Uterus (tissue), 4 donors: ENCODE data around the gene SHISA5. TPM values are rescaled to one million over a fixed set of nuclear protein-coding genes. Genes with fewer than 3 reads are reported as not detected.
"Not testable (repeated sequence)": the region's sequence is repeated elsewhere in the genome, so short reads cannot be mapped to it uniquely, and the experiment has no call there.

Experiments used
- DNase-seq, 2 donors: peaks; one replicate each; pipeline ENCODE4 v3.0.0-alpha.2; 2019 to 2020
- H3K27ac ChIP-seq, 2 donors: fragments of 200-600 bp; sonication (generic); 1 replicate in 1 of 2; 2 replicates in 1 of 2; pipeline ENCODE4 v1.5.1; 2016 to 2018
- H3K27me3 ChIP-seq, 2 donors: fragments of 200-600 bp; sonication (generic); one replicate each; pipeline ENCODE4 v1.5.1; 2018 to 2019; ENCODE audit warnings: control low read depth in 1 of 2
- H3K36me3 ChIP-seq, 2 donors: fragments of 200-600 bp; sonication (generic); one replicate each; pipeline ENCODE4 v1.5.1; 2019; ENCODE audit warnings: control low read depth in 1 of 2
- H3K4me1 ChIP-seq, 2 donors: fragments of 200-600 bp; sonication (generic); one replicate each; pipeline ENCODE4 v1.5.1; 2018 to 2019; ENCODE audit warnings: control low read depth in 1 of 2
- H3K4me3 ChIP-seq, 2 donors: fragments of 200-600 bp; sonication (generic); 1 replicate in 1 of 2; 2 replicates in 1 of 2; pipeline ENCODE4 v1.5.1; 2018 to 2019; ENCODE audit warnings: mild to moderate bottlenecking in 1 of 2
- H3K9me3 ChIP-seq, 2 donors: fragments of 200-600 bp; sonication (generic); one replicate each; pipeline ENCODE4 v1.5.1; 2019; ENCODE audit warnings: control low read depth in 1 of 2
- CTCF ChIP-seq, 4 experiments: fragments of 200-600 bp in 2 of 4; fragments of 450-650 bp in 2 of 4; sonication (generic) in 2 of 4; IDR thresholded peaks; one replicate each; pipeline ENCODE4 v1.5.1; 2016 to 2019; ENCODE audit warnings: antibody characterized with exemption in 4 of 4, mild to moderate bottlenecking in 2 of 4, moderate library complexity in 1 of 4
- POLR2A ChIP-seq, 2 donors: fragments of 450-650 bp; IDR thresholded peaks; one replicate each; pipeline ENCODE4 v1.6.1; 2016; ENCODE audit warnings: antibody characterized with exemption in 2 of 2, mild to moderate bottlenecking in 1 of 2, moderate library complexity in 1 of 2
- intact Hi-C: fragments of 100-400 bp; cut with DNase I; formaldehyde crosslinking; loops from one replicate; pipeline ENCODE4 v1.15.1; 2023; ENCODE audit warnings: low total_unique reads
- total RNA-seq, 4 donors: library from RNA; depleted of rRNA in 3 of 4; stranded (reverse); fragments of >200 nt in 3 of 4; gene quantifications; one replicate each; pipeline versions ENCODE4 v1.1.0 to v1.2.4, GENCODE V29; 2014 to 2023
- donor health status: DM: yes; HTN: yes; CAD: no.

The SHISA5 gene
- total RNA-seq, 4 donors from 2014 or later: 52.4 to 210 (median 72.8) TPM

DNA sequence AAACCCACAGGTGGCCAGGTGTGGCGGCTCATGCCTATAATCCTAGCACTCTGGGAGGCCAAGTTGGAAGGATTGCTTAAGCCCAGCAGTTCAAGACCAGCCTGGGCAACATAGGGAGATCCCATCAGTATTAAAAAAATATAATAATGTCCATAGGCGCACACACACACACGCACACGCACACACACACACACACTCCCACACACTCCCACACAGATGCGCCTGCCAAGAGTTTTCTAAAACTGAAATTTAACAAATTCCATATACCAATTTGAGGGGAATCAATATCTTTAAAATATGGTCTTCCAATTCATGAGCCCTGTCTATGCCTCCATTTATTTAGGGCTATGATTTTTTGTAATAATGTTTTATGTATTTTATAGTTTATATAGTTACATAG lies 17.0 kb downstream of the SHISA5 start:
- H3K4me3 ChIP-seq: no peak overlapping the region
- H3K4me1 ChIP-seq: no peaks in the 10 kb centered on the region
- no peak for DNase-seq
- no peak overlapping the region for H3K27ac ChIP-seq
- no peaks in the 10 kb centered on the region for H3K9me3 ChIP-seq
- intact Hi-C loops: no loop called here
- no peaks in the 10 kb centered on the region for H3K36me3 ChIP-seq
- no peaks in the 10 kb centered on the region for H3K27me3 ChIP-seq
- TF ChIP-seq POLR2A (IDR thresholded peaks at IDR 0.05): no peak
- TF ChIP-seq CTCF (IDR thresholded peaks at IDR 0.05): no peak

DNA sequence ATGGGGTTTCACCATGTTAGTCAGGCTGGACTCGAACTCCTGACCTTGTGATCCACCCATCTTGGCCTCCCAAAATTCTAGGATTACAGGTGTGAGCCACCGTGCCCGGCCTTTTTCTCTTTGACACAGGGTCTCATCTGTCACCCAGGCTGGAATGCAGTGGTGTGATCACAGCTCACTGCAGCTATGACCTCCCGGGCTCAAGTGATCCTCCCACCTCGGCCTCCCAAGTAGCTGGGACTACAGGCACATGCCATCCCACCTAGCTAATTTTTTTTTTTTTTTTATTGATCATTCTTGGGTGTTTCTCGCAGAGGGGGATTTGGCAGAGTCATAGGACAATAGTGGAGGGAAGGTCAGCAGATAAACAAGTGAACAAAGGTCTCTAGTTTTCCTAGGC lies 21.2 kb downstream of the SHISA5 start:
- H3K27me3 ChIP-seq, intact Hi-C loops, H3K36me3 ChIP-seq, H3K27ac ChIP-seq, DNase-seq, H3K4me3 ChIP-seq, H3K9me3 ChIP-seq, H3K4me1 ChIP-seq: not testable (repeated sequence)

GRCh38 chr3:48480891-48481290 lies 23.1 kb downstream of the SHISA5 start:
- H3K9me3 ChIP-seq, H3K27me3 ChIP-seq, H3K36me3 ChIP-seq, H3K4me1 ChIP-seq, H3K27ac ChIP-seq, DNase-seq, H3K4me3 ChIP-seq, intact Hi-C loops: not testable (repeated sequence)

- Histone ChIP-seq H3K4me1 (no peaks in the 10 kb centered on the region), H3K9me3 (no peaks in the 10 kb centered on the region), H3K4me3 (no peak overlapping the region), H3K27ac (no peak overlapping the region), H3K27me3 (no peaks in the 10 kb centered on the region), H3K36me3 (no peaks in the 10 kb centered on the region)
- intact Hi-C loops: no loop called here
- DNase-seq: no peak
- TF ChIP-seq CTCF (IDR thresholded peaks at IDR 0.05) (no peak), POLR2A (IDR thresholded peaks at IDR 0.05) (no peak)
Observed at GRCh38 chr3:48478626-48479555, 25.1 kb downstream of the SHISA5 start.

- no peak for DNase-seq
- intact Hi-C loops: no loop called here
Observed at GRCh38 chr3:48477959-48478520, 25.9 kb downstream of the SHISA5 start.

More at GRCh38 chr3:48477959-48478520, 25.9 kb downstream of the SHISA5 start:
- Histone ChIP-seq H3K4me1 (no peaks in the 10 kb centered on the region), H3K9me3 (no peaks in the 10 kb centered on the region), H3K27me3 (no peaks in the 10 kb centered on the region), H3K4me3 (no peak overlapping the region), H3K27ac (no peak overlapping the region), H3K36me3 (no peaks in the 10 kb centered on the region)
- TF ChIP-seq CTCF (IDR thresholded peaks at IDR 0.05) (no peak), POLR2A (IDR thresholded peaks at IDR 0.05) (no peak)
